Peyer's patch (tissue), 4 donors: ENCODE measurements around the gene FOXE3.

Experiments used
- POLR2A ChIP-seq, 2 donors: fragments of 450-650 bp; IDR thresholded peaks; one replicate each; pipeline ENCODE4 v1.5.1; 2017; ENCODE audit warnings: antibody characterized with exemption in 2 of 2, mild to moderate bottlenecking in 2 of 2, moderate library complexity in 2 of 2
- TF ChIP-seq, protein P1 (sequence below), 6 experiments: fragments of 450-650 bp in 4 of 6; fragments of 200-600 bp in 2 of 6; sonication (generic) in 1 of 6; IDR thresholded peaks; one replicate each; pipeline ENCODE4 v1.5.1; 2017 to 2019; ENCODE audit warnings: antibody characterized with exemption in 6 of 6, mild to moderate bottlenecking in 3 of 6, moderate library complexity in 1 of 6

DNA sequence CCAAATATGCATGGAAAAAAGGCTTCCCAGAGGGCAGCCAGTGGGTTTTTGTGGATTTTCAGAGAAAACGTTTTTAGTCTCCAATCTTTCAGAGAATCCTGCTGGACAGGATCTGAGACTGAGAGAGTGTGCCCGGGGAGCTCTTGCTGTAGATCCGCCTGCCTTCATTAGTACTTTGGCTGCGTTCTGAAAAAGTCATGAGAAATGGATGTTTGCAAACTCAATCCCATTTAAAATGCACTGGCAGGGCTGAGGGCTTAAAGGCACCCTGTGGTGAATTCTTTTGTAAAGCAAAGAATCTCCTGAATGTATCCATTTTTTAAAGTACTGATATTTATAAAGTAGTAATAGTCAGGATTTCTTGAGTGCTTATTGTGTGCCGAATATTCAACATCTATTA lies 44.0 kb downstream of the FOXE3 start:
- TF ChIP-seq, protein P1, sequence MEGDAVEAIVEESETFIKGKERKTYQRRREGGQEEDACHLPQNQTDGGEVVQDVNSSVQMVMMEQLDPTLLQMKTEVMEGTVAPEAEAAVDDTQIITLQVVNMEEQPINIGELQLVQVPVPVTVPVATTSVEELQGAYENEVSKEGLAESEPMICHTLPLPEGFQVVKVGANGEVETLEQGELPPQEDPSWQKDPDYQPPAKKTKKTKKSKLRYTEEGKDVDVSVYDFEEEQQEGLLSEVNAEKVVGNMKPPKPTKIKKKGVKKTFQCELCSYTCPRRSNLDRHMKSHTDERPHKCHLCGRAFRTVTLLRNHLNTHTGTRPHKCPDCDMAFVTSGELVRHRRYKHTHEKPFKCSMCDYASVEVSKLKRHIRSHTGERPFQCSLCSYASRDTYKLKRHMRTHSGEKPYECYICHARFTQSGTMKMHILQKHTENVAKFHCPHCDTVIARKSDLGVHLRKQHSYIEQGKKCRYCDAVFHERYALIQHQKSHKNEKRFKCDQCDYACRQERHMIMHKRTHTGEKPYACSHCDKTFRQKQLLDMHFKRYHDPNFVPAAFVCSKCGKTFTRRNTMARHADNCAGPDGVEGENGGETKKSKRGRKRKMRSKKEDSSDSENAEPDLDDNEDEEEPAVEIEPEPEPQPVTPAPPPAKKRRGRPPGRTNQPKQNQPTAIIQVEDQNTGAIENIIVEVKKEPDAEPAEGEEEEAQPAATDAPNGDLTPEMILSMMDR (IDR thresholded peaks at IDR 0.05) = no peak
- TF ChIP-seq POLR2A (IDR thresholded peaks at IDR 0.05) = no peak
